Activated CD4-positive, alpha-beta T cell treated with anti-CD3 and anti-CD28 coated beads, Interleukin-2, amount 50 U/mL, for 24 hours (primary cell): ENCODE results near the gene CRTAP.
"Not testable (repeated sequence)": the region's sequence is repeated elsewhere in the genome, so short reads cannot be mapped to it uniquely, and the experiment has no call there.

Experiments
- DNase-seq, 2 donors: peaks; one replicate each; pipeline ENCODE4 v3.0.0-alpha.2; 2020; ENCODE audit warnings: low read depth in 1 of 2, low spot score in 1 of 2

CRTAP gene

DNA sequence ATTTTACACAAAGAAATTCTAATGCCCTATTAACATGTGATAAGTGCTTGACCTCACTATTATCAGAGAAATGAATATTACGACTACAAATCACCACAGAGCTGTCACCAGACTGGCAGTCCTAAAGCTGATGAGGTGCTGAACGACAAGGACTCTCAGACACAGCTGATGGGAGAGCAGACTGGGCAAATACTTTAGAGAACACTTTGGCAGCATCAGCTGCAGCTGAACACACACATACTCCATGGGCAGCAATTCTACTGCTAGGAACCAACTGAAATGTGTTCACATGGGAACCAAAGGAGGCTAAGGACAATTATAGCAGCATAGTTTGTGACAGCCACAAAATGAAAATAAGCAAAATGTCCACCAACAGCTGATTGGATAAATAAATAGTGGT, 59.3 kb downstream of the CRTAP start:
- DNase-seq, result no peak

DNA sequence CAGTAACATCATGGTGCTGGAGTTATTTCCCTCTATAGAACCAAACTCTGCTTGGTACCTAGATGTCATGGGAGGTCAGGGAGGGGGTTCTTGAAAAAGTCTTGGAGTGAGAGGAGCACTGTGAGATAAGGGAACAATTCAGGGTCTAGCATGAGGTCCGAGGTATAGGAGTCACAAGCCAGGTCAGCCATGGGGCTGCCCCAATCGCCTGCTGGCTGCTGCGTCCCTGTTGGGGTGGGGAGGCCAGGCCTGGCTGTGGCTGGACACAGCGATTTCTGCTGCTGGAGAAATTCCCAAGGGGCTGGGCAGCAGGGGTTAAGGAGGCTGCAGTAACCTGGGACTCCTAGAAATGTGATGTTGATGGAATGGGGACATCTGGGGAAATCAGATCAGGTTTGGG, 59.9 kb downstream of the CRTAP start:
- no peak for DNase-seq

DNA sequence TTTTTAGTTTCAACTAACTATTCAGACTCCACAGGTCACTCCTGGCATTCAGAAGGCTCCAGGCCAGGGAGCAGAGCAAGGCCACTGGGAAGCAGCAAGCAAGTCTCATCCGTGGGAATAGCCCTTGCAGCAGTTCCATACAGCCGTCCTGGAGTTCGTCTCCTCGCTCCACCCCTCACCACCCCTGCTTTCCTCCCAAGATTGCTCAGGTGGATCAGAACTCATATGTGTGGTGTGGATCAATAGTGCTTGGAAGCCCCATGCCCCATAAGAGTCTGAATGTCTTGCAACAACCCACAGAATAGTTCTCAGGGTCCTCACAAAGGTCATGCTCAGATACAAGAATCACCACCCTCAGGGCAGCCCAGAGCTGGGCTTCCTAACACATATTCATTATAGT, 60.3 kb downstream of the CRTAP start:
- no peak for DNase-seq

DNA sequence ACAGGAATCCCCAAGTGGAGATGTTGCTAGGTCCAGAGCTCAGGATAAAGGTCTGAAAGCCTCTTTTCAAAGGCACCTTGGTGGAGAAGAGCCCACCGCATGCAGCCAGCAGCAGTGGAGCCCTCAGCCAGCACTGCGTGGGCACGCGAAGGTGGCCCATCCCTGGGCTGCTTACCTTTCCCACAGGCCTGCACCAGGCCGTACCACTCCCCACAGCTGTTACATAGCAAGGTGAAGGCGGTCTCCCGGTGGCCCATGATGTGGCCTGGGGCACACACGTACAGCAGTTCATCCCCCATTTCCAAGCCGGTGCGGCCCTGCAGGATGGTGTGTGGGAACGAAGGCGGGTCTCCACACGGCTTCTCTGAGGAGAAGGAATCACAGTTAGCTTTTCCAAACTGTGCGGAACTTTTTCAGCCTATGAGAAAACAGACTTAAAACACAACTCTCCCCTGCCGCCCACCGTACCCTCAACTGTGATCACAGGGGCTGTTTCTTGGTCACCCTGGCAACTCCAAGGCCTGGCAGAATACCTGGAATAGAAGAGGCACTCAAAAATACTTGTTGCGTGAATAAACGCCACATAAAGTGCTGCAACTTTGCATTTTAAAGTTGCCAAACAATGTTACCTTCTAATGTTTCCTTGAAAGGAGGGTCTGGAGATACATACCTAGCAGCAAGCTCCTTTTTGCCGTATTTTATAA, 61.0 kb downstream of the CRTAP start:
- DNase-seq, result no peak

DNA sequence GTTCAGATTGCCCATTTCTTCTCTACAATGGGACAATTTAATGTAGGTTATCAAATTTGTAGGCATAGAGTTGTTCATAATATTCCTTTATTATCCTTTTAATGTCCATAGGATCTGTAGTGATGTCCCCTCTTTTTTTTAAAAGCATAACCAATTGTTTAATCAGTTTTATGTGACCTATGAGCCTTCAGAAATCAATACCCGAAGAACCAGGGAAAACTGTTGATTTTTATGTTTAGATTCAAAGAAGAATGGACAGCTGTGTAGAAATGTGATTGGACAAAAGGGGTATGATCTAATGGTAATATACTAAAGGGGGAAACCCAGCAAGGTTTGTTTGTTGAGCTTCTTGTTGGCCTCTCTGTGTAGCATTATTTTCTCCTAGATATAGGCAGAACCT, 65.3 kb downstream of the CRTAP start:
- no peak for DNase-seq

DNA sequence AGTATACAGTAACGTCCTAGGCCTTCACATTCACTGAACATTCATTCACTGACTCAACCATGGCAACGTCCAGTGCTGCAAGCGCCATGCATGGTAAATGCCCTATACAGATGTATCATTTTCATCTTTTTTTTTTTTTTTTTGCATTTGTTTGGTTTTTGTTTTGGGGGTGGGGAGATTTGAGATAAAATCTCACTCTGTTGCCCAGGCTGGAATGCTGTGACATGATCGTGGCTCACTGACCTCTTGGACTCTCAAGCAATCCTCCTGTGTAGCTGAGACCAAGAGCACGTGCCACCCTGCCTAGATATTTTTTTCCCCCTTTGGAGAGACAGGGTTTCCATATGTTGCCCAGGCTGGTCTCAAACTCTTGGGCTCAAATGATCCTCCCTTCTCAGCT, 67.4 kb downstream of the CRTAP start:
- DNase-seq, result no peak

DNA sequence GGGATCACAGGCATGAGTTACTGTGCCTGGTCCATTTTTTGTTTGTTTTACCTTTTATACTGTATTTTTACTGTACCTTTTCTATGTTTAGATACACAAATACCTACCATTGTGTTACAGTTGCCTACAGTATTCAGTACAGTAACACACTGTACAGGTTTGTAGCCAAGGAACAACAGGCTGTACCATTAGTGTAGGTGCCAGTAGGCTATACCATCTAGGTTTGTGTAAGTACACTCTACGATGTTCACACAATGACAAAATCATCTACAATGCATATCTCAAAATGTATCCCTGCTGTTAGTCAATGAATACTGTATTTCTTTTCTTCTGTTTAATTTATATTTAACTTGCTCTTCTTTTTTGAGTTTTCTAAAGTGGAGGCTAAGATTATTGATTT, 67.8 kb downstream of the CRTAP start:
- DNase-seq, result not testable (repeated sequence)

DNA sequence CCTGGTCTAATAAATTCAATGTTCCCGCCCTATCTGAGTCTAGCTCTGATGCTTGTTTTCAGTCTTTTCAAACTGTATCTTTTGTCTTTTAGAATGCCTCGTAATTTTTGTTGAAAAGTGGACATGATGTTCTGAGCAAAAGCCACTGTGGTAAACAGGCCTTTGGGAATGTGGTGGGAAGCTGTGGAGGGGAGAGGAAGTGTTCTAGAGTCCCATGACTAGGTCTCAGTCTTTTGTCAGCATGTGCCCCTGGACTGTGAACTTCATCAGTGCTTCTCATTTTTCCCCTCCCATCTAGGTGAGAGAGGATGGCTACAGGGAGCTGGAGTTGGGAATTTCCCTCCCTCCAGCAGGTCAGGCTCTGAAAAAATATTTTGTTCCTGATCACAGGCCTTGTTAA, 71.0 kb downstream of the CRTAP start:
- DNase-seq, result no peak

DNA sequence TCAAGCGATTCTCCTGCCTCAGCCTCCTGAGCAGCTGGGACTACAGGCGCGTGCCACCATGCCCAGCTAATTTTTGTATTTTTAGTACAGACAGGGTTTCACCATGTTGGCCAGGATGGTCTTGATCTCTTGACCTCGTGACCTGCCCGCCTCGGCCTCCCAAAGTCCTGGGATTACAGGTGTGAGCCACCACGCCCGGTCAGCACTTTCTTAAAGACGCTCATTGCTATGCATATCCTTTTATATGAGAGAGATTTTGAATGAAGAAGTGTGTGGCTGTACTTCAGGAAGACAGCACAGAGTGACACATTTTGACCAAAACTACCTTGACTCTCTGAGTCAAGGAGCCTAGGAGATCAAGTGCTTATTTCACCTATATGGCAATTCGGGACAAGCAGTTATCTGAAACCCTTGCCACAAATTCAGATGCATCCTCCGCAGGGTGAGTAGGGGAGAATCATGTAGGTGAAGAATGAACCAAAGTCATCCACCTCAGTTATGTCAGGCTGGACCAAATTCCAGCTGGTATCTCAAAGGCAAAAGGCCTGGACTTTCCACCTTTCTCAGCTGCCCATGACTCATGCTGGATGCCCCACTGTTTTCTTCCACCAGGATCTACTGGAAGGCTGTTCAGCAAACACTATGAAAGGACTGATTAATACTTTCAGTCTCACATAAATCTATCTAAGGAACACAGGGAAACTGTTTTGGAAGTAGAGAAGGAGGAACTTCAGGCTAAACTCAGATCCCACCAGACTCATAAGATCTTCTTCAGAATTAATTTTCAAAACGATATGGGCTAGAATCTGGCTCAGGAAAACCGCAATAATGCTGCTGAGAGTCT, 72.9 kb downstream of the CRTAP start:
- no peak for DNase-seq

DNA sequence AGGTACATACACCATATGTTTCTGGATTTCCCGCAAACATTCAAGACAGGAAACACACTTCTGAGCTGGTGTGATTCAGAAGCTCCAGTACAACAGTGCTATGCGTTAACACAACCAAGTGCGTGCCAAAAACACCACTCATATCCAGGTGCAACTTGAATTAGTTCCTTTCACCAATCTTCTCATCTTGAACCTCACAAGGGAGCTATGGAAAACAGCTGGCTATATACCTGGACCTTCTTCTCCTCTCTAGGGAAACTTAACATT, 73.5 kb downstream of the CRTAP start:
- no peak for DNase-seq

DNA sequence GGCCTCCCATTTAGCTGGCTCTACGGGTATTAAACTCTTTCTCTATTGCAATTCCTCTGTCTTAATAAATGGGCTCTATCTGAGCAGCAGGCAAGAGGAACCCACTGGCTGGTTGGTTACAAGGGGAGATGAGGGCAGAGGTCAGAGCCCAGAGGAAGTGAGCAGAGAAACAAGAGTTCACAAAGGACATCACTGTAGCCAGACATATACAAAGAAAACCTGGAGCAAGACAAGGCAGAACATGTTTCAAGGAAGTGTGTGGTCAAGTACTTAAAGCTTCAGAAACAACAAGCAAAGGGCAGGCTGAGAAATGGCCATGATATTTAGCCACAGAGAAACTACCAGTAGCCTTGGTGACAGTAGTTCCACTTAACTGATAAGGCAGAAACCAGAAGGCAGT, 80.5 kb downstream of the CRTAP start:
- no peak for DNase-seq

DNA sequence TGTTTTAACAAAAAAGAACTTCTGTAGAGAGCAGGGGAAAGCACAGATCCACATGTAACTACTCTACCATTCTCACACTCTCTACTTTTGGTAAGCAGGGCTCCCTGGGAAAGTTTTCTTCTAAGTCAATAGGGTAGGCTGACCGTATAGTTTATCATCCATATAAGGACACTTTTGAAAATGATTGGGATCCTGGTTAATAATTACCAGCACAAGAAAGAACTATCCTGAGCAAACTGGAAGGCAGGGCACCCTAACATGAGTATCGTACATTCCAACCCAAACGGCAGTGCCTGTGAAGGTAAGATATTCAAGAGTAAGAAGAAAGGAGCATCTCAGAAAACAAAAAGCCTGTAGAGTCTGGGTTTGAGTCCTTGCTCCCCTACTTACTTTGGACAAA, 82.7 kb downstream of the CRTAP start:
- no peak for DNase-seq
